Measurements from ENCODE around the gene KLHL34. TPM values are rescaled to one million over a fixed set of nuclear protein-coding genes. Genes with fewer than 3 reads are reported as not detected.

KLHL34 gene
- total RNA-seq, 2 experiments from 2014 or later, result 1.1 to 1.2 TPM

- intact Hi-C loops (cut with micrococcal nuclease), result no loop called here
- H3K36me3 Mint-ChIP-seq (ENCODE audit: low read depth), result no peaks in the 10 kb centered on the region
- H3K27me3 Mint-ChIP-seq (ENCODE audit: low read depth), result peaks cover 2% of the 10 kb centered on the region
- H3K27ac Mint-ChIP-seq, result no peak overlapping the region
- no peaks in the 10 kb centered on the region for H3K4me1 Mint-ChIP-seq (ENCODE audit: low read depth)
- CTCF ChIA-PET, result no interaction called here
- H3K9me3 Mint-ChIP-seq, result no peaks in the 10 kb centered on the region
- H3K4me3 Mint-ChIP-seq, result no peak overlapping the region
- no peak for DNase-seq
These were observed 8.5 kb upstream of the KLHL34 start for GRCh38 chrX:21666679-21667078.

GRCh38 chrX:21666252-21666651, 8.1 kb upstream of the KLHL34 start:
- H3K4me1 Mint-ChIP-seq (ENCODE audit: low read depth), result no peaks in the 10 kb centered on the region
- no peak for DNase-seq
- H3K36me3 Mint-ChIP-seq (ENCODE audit: low read depth), result no peaks in the 10 kb centered on the region
- no peak overlapping the region for H3K27ac Mint-ChIP-seq
- H3K9me3 Mint-ChIP-seq, result no peaks in the 10 kb centered on the region
- intact Hi-C loops (cut with micrococcal nuclease), result no loop called here
- peaks cover 2% of the 10 kb centered on the region for H3K27me3 Mint-ChIP-seq (ENCODE audit: low read depth)
- CTCF ChIA-PET, result no interaction called here
- H3K4me3 Mint-ChIP-seq, result no peak overlapping the region

- DNase-seq, result no peak
- CTCF ChIA-PET, result no interaction called here
- Mint-ChIP-seq H3K9me3 (no peaks in the 10 kb centered on the region), H3K36me3 (ENCODE audit: low read depth) (no peaks in the 10 kb centered on the region), H3K4me1 (ENCODE audit: low read depth) (peaks cover 4% of the 10 kb centered on the region), H3K4me3 (no peak overlapping the region), H3K27ac (no peak overlapping the region), H3K27me3 (ENCODE audit: low read depth) (peaks cover 2% of the 10 kb centered on the region)
- intact Hi-C loops (cut with micrococcal nuclease), result no loop called here
These were observed 4.6 kb upstream of the KLHL34 start for GRCh38 chrX:21662761-21663160.

GRCh38 chrX:21661316-21661715, 3.2 kb upstream of the KLHL34 start:
- intact Hi-C loops (cut with micrococcal nuclease), result no loop called here
- DNase-seq, result no peak
- no peaks in the 10 kb centered on the region for H3K9me3 Mint-ChIP-seq
- peaks cover 6% of the 10 kb centered on the region for H3K4me1 Mint-ChIP-seq (ENCODE audit: low read depth)
- H3K27ac Mint-ChIP-seq, result no peak overlapping the region
- CTCF ChIA-PET, result no interaction called here
- H3K27me3 Mint-ChIP-seq (ENCODE audit: low read depth), result peaks cover 2% of the 10 kb centered on the region
- H3K36me3 Mint-ChIP-seq (ENCODE audit: low read depth), result peaks cover 1% of the 10 kb centered on the region
- no peak overlapping the region for H3K4me3 Mint-ChIP-seq

- no peaks in the 10 kb centered on the region for H3K27me3 Mint-ChIP-seq (ENCODE audit: low read depth)
- H3K4me1 Mint-ChIP-seq (ENCODE audit: low read depth), result peaks cover 11% of the 10 kb centered on the region
- no peak overlapping the region for H3K27ac Mint-ChIP-seq
- intact Hi-C loops (cut with micrococcal nuclease), result no loop called here
- DNase-seq, result no peak
- CTCF ChIA-PET, result no interaction called here
- H3K36me3 Mint-ChIP-seq (ENCODE audit: low read depth), result peaks cover 1% of the 10 kb centered on the region
- H3K4me3 Mint-ChIP-seq, result no peak overlapping the region
- H3K9me3 Mint-ChIP-seq, result no peaks in the 10 kb centered on the region
These were observed 2.0 kb upstream of the KLHL34 start for GRCh38 chrX:21660156-21660555.

GRCh38 chrX:21659320-21659719, 1.2 kb upstream of the KLHL34 start:
- DNase-seq, result no peak
- Mint-ChIP-seq H3K36me3 (ENCODE audit: low read depth) (peaks cover 1% of the 10 kb centered on the region), H3K27me3 (ENCODE audit: low read depth) (no peaks in the 10 kb centered on the region), H3K27ac (no peak overlapping the region), H3K9me3 (no peaks in the 10 kb centered on the region), H3K4me3 (peak overlapping the region; percentile 67), H3K4me1 (ENCODE audit: low read depth) (peaks cover 11% of the 10 kb centered on the region)
- CTCF ChIA-PET, result interaction anchor here (0.7 kb wide), 1 partner anchor 136 kb away, joined by 3 read pairs; no protein-coding TSS in a partner anchor
- intact Hi-C loops (cut with micrococcal nuclease), result loop anchor here (2.0 to 10.0 kb wide), 3 partner anchors 179 to 325 kb away; partner anchors contain the start of genes CNKSR2 and MBTPS2

- H3K36me3 Mint-ChIP-seq (ENCODE audit: low read depth), result peaks cover 1% of the 10 kb centered on the region
- intact Hi-C loops (cut with micrococcal nuclease), result loop anchor here (1.0 to 10.0 kb wide), 4 partner anchors 180 to 326 kb away; partner anchors contain the start of genes CNKSR2 and MBTPS2
- DNase-seq, result peak; percentile 44
- CTCF ChIA-PET, result interaction anchor here (0.7 kb wide), 1 partner anchor 135 kb away, joined by 3 read pairs; no protein-coding TSS in a partner anchor
- peaks cover 11% of the 10 kb centered on the region for H3K4me1 Mint-ChIP-seq (ENCODE audit: low read depth)
- H3K27me3 Mint-ChIP-seq (ENCODE audit: low read depth), result no peaks in the 10 kb centered on the region
- peak overlapping the region; percentile 67 for H3K4me3 Mint-ChIP-seq
- H3K9me3 Mint-ChIP-seq, result no peaks in the 10 kb centered on the region
- no peak overlapping the region for H3K27ac Mint-ChIP-seq
These were observed 616 bp upstream of the KLHL34 start for GRCh38 chrX:21658746-21659145.

- CTCF ChIA-PET, result no interaction called here
- Mint-ChIP-seq H3K27ac (no peak overlapping the region), H3K4me1 (ENCODE audit: low read depth) (peaks cover 11% of the 10 kb centered on the region), H3K4me3 (peak overlapping the region; percentile 67), H3K27me3 (ENCODE audit: low read depth) (no peaks in the 10 kb centered on the region), H3K36me3 (ENCODE audit: low read depth) (peaks cover 1% of the 10 kb centered on the region), H3K9me3 (no peaks in the 10 kb centered on the region)
- intact Hi-C loops (cut with micrococcal nuclease), result loop anchor here (1.0 to 10.0 kb wide), 4 partner anchors 181 to 327 kb away; partner anchors contain the start of genes CNKSR2 and MBTPS2
- peak; percentile 40 for DNase-seq
These were observed 595 bp downstream of the KLHL34 start for GRCh38 chrX:21657318-21658151.

- CTCF ChIA-PET, result no interaction called here
- H3K27me3 Mint-ChIP-seq (ENCODE audit: low read depth), result no peaks in the 10 kb centered on the region
- DNase-seq, result no peak
- peaks cover 11% of the 10 kb centered on the region for H3K4me1 Mint-ChIP-seq (ENCODE audit: low read depth)
- H3K36me3 Mint-ChIP-seq (ENCODE audit: low read depth), result peaks cover 1% of the 10 kb centered on the region
- no peak overlapping the region for H3K4me3 Mint-ChIP-seq
- no peak overlapping the region for H3K27ac Mint-ChIP-seq
- no peaks in the 10 kb centered on the region for H3K9me3 Mint-ChIP-seq
- intact Hi-C loops (cut with micrococcal nuclease), result loop anchor here (5.0 to 10.0 kb wide), 2 partner anchors 284 to 328 kb away; partner anchors contain the start of gene CNKSR2
These were observed 1.4 kb downstream of the KLHL34 start for GRCh38 chrX:21656587-21657317.

- Mint-ChIP-seq H3K9me3 (no peaks in the 10 kb centered on the region), H3K27ac (no peak overlapping the region), H3K4me1 (ENCODE audit: low read depth) (peaks cover 11% of the 10 kb centered on the region), H3K27me3 (ENCODE audit: low read depth) (no peaks in the 10 kb centered on the region), H3K36me3 (ENCODE audit: low read depth) (peaks cover 4% of the 10 kb centered on the region), H3K4me3 (no peak overlapping the region)
- no peak for DNase-seq
- intact Hi-C loops (cut with micrococcal nuclease), result loop anchor here (5.0 to 10.0 kb wide), 2 partner anchors 284 to 329 kb away; partner anchors contain the start of gene CNKSR2
- CTCF ChIA-PET, result no interaction called here
These were observed 2.1 kb downstream of the KLHL34 start for GRCh38 chrX:21655901-21656586.

GRCh38 chrX:21645886-21646285, 12.2 kb downstream of the KLHL34 start:
- no peak overlapping the region for H3K27ac Mint-ChIP-seq
- no peak overlapping the region for H3K4me3 Mint-ChIP-seq
- H3K36me3 Mint-ChIP-seq (ENCODE audit: low read depth), result peaks cover 3% of the 10 kb centered on the region
- no peaks in the 10 kb centered on the region for H3K9me3 Mint-ChIP-seq
- no peak for DNase-seq
- no peaks in the 10 kb centered on the region for H3K4me1 Mint-ChIP-seq (ENCODE audit: low read depth)
- CTCF ChIA-PET, result no interaction called here
- no peaks in the 10 kb centered on the region for H3K27me3 Mint-ChIP-seq (ENCODE audit: low read depth)
- intact Hi-C loops (cut with micrococcal nuclease), result no loop called here

- intact Hi-C loops (cut with micrococcal nuclease), result no loop called here
- Mint-ChIP-seq H3K4me3 (no peak overlapping the region), H3K4me1 (ENCODE audit: low read depth) (no peaks in the 10 kb centered on the region), H3K36me3 (ENCODE audit: low read depth) (peaks cover 3% of the 10 kb centered on the region), H3K27ac (no peak overlapping the region), H3K27me3 (ENCODE audit: low read depth) (no peaks in the 10 kb centered on the region), H3K9me3 (no peaks in the 10 kb centered on the region)
- CTCF ChIA-PET, result no interaction called here
- no peak for DNase-seq
These were observed 12.7 kb downstream of the KLHL34 start for GRCh38 chrX:21645431-21645830.

Data from activated naive CD4-positive, alpha-beta T cell treated with anti-CD3 and anti-CD28 coated beads for 36 hours (primary cell).